NCI-H2227 (cell line): ENCODE results near the gene KLHL7.
"Not testable (repeated sequence)": the region's sequence is repeated elsewhere in the genome, so short reads cannot be mapped to it uniquely, and the experiment has no call there.

Experiments
- DNase-seq: peaks from one replicate; lab custom pipeline; 2025; ENCODE audit not compliant: unreplicated experiment; lab: John Stamatoyannopoulos, UW

Gene KLHL7

DNA sequence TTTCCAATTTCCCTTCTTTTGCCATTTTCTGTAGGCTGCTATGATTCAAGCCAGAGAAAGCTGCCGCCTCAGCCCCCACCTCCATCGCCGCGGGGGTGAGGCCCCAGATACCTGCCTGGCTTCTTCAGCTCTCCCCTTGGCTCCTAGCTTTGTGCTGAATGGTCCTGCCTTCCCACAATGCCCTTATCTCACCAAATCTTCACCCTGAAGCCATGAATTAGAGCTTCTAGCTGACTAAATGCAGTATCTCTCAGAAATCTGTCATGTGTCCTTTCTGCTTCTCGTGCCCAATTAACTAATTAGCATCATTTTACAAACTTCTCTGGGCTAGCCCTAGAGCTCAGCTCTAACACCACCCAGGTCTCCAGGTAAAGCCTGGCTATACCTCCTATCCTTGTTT lies 108.8 kb downstream of the KLHL7 start:
- no peak for DNase-seq

DNA sequence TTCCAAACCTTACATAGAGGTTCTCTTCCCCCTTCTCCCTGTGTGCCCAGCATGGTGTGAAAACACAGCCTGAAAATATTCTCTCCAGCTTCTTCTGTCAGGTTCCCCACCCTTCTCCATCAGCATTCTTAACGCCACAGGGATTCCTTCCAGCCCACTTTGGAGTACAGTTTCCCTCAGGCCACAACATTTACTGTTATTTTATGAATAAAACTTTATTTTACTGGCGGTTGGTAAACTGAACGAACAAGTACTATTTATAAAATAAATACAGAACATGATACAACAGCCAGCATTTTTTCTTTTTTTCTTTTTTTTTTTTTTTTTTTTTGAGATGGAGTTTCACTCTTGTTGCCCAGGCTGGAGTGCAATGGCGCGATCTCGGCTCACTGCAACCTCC lies 109.4 kb downstream of the KLHL7 start:
- DNase-seq: no peak

DNA sequence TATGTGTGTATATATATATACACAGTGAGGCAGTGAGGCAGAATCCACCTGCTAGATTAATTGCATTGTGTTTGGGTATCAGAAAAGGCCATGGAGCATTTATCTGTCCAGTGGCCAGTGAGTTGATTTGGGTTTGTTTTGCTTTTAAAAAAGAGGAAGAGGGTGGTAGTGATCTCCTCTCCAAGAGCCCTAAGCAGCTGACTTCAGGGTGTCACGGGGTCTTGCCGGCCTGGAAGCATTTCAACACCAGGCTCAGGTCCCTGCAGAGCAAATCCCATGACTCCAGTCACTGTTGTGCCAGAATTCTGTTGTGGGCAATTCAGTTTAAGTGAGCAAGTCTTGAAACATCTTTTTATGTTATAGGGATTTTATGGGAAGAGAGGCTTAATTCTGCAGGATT lies 110.4 kb downstream of the KLHL7 start:
- DNase-seq: no peak

DNA sequence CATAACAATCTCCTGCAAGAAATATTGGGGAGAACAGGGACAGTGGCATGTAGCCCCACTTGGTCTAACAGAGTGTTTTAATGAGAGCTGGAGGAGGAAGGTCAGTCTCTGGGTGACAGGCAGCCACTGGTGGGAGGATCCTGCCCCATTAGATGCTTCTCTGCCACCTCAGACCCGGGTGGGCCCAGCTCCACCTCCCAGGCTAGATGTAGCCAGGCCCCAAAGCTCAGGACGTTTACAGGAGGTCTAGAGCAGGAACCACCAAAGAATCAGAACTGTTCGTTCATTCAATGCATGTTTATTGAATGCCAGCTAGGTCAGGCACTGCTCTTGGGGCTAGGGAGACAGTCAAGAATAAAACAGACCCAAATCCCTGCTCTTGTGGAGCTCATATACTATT lies 112.6 kb downstream of the KLHL7 start:
- DNase-seq: no peak

DNA sequence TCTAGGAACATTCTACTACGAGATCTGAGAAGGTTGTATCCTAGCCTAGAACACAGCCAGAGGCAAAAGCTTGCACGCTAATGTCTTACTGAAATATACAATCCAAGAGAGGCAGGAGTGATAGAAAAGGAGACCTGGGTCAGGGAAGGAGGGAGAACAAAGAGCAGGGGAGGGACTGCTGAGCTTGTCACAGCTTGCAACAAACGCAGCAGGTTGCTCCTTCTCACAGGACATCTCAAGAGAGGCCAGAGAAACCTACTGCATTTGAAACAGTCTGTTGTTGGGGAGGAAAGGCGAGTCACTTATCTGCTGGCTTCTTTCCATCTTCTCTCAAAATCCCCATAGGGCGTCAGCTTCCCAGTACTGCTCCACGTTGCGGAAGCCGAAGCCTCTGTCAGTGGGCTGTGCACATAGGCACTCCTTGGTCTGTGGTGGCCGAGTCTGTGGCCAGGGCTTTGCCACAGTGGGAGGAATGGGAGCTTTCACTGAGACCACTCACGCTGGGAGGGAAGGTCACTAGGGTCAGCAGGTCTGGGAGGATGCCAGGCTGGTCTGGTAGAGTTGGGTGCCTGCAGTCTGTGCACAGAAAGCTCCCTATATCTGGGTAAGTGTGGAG lies 115.2 kb downstream of the KLHL7 start:
- DNase-seq: no peak

DNA sequence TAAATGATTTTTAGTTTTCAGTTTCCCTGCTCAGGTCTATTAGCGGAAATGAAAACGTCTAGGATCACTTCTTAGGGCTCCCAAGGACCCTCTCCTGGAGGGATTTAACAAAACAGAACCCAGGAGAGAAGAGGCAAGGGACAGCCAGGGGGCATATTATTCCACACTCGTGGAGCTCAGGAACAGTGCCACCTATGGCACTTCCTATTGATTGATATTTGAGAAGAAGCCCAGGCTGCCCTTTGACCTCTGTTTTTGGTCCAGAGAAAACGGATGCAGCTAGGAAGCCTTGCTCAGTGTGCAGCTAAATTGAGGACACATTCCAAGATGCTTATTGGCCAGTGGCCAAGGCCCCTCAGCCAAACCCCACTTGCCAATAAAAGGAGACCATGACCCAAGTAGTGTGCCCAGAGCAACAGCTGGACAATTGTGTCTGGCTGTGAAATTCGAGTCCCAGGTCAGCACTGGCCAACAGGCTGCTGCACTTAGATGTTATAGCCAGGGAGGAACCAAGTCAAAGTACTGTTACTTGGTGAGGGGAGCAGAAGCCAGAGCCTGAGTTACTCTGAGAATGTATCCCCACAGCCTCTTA lies 117.0 kb downstream of the KLHL7 start:
- no peak for DNase-seq

DNA sequence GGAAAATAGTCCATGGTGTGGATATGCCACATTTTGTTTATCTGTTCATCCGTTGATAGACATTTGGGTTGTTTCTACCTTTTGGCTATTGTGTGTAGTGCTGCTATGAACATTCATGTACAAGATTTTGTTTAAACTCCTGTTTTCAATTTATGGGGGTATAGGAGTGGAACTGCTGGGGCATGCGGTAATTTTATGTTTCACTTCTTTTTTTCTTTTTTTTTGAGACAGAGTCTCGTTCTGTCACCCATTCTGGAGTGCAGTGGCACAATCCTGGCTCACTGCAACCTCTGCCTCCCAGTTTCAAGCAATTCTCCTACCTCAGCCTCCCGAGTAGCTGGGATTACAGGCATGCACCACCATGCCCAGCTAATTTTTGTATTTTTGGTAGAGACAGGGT lies 118.8 kb downstream of the KLHL7 start:
- not testable (repeated sequence) for DNase-seq

DNA sequence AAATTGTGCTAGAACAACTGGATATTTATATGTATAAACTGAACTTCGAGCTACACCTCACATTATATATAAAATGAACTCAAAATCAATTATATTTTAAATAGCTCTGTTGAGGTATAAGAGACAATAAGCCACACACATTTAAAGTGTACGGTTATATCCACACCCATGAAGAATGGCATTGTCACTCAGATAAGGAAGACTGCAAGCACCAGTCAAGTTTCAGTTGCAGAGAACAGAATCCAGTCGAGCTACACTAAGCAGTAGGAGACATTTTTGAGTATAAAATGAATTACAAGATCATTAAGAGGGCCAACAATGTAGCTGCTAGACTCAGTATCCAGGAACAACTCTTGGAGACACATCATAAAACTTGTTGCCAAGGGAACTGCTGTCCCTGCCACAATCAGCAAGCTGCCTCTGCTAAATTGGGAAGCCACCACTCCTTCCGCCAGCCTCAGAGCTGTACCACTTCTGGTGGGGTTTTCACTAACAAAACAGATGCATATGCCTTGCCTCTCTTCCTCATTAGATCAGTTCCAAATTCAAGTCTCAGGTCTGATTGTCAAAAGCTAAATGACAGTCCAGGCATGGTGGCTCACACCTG lies 121.4 kb downstream of the KLHL7 start:
- no peak for DNase-seq
